Activated CD4-positive, alpha-beta T cell treated with anti-CD3 and anti-CD28 coated beads, Interleukin-10, Interleukin-2, amounts not matched to agents 100 ng/mL and 50 ng/mL, durations not matched to agents 16 hours and 8 hours (primary cell): ENCODE measurements around the gene TM7SF2.
"Not testable (repeated sequence)": the region's sequence is repeated elsewhere in the genome, so short reads cannot be mapped to it uniquely, and the experiment has no call there.

ENCODE experiments used
- DNase-seq: peaks from one replicate; pipeline ENCODE4 v3.0.0-alpha.2; 2020

Gene TM7SF2

GRCh38 chr11:65116370-65117205 is 4.9 kb downstream of the TM7SF2 start:
- DNase-seq = peak; percentile 80

- peak; percentile 100 for DNase-seq
Measured at GRCh38 chr11:65117206-65118096, 5.8 kb downstream of the TM7SF2 start, which contains the start of gene ZNHIT2. Gene ZNHIT2, minus strand, starts transcription at chr11:65117701. Its CDS starts 48 bp downstream, at chr11:65117653.

GRCh38 chr11:65118097-65118837 is 6.6 kb downstream of the TM7SF2 start:
- no peak for DNase-seq

DNA sequence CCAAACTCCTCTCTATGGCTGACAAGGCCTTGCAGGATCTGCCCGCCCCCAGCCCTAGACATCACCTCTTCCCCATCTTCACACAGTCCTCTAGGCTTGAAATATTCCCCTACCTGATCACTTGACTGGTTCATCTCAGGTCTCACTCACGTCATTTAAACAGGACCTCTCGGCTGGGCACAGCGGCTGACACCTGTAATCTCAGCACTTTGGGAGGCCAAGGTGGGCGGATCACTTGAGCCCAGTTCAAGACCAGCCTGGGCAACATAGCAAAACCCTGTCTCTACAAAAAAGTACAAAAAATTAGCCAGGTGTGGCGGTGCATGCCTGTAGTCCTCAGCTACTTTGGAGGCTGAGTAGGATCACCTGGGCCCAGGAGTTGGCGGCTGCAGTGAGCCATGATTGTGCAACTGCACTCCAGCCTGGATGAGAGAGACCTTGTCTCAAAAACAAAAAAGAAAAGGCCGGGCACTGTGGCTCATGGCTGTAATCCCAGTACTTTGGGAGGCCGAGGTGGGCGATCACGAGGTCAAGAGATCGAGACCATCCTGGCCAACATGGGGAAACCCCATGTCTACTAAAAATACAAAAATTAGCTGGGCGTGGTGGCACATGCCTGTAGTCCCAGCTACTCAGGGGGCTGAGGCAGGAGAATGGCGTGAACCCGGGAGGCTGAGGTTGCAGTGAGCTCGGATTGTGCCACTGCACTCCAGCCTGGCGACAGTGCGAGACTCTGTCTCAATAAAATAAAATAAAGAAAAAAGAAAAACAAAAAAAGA is 7.4 kb downstream of the TM7SF2 start:
- DNase-seq = not testable (repeated sequence)

DNA sequence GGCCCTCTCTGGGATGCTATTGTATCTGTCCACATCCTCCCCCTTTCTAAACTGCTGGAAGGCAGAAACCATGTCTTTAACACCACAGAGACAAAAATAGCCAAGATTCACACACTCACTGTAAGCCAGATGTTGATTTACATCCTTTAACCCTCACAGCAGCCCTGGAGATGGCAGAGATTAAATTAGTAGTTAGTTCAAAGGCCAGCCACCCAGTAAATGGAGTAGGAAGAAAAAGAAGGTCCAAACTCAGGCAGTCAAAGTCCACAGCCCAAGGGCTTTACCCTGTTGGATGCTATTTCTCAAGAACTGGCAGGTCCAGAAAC is 8.0 kb downstream of the TM7SF2 start:
- DNase-seq = no peak

- no peak for DNase-seq
Measured at GRCh38 chr11:65120831-65121230, 9.2 kb downstream of the TM7SF2 start.

GRCh38 chr11:65121447-65121864 is 9.8 kb downstream of the TM7SF2 start:
- DNase-seq = peak; percentile 35

DNA sequence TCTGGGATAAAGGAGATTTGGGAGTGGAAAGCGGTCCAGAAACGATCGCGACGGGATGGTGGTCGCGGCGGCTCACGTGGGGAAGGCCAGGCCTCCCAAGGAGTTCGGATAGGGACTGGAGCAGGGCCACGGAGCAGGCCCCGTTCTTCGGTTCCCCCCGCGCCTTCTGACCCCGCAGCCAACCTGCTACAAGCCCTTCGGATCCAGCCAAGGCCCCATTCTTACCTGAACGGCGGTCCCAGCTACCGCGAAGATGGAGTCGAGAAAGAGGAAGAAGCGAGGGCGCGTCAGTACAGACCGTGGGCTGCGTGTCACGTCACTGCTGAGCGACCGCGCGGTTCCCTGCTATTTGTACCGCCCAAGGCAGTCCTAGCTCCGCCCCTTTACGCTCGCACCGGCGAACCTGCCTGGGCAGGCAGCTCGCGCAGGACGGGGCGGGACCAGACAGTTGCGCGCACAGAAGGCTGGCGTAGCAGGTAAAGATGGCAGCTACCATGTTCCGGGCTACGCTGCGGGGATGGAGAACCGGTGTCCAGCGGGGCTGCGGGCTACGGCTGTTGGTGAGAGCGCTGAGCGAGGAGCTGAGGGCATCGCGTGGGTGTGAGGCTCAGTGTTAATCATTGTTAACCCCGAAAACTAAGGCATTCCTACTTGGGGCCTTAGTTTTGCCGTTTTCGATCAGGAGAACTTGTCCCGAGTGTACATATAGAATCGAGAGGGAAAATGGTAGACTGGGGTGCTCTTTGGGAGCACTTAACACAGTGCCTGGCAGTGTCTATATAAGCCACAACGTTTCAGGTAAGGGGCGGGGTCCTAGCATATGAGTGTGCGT is 10.4 kb downstream of the TM7SF2 start, which contains the start of the genes FAU and MRPL49:
Gene FAU, minus strand, starts transcription at position 270 of the 832 bp plus-strand sequence. CDS start 321 bp downstream, outside the sequence.
Gene MRPL49, plus strand, starts transcription at position 457 of the 832 bp plus-strand sequence. Its CDS starts 26 bp downstream, at position 483.
- DNase-seq = peak; percentile 99

DNA sequence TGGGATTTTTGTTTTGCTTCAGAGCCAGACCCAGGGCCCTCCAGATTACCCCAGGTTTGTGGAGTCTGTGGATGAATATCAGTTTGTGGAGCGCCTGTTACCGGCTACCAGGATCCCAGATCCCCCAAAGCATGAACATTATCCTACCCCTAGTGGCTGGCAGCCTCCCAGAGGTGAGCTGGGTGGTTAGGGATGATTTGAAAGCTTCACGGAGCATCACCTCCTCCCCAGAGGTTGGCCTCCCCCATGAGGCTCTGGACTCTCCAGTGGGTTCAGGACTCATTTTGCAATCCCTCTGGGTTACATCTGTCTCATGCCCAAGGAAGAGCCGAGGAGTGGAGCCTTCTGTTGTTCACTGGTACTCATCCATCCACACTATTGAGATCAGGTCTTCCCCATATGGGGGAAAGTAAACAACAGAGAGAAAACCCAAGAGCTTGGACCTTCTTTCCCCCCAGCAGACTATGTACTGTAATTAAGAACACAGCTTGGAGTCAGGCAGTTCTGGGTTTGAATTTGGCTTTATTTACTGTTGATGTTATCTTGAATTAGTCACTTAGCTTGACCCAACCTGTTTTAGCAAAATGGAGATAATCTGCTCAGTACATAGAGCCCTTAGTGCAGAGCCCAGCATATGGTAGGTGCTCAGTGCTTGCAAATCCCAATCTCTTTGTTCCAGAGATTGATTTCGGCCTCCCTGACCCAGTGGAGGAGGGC is 13.0 kb downstream of the TM7SF2 start:
- DNase-seq = no peak

GRCh38 chr11:65125197-65126056 is 13.8 kb downstream of the TM7SF2 start:
- DNase-seq = no peak

- DNase-seq = no peak
Measured at GRCh38 chr11:65126624-65127274, 15.1 kb downstream of the TM7SF2 start.

DNA sequence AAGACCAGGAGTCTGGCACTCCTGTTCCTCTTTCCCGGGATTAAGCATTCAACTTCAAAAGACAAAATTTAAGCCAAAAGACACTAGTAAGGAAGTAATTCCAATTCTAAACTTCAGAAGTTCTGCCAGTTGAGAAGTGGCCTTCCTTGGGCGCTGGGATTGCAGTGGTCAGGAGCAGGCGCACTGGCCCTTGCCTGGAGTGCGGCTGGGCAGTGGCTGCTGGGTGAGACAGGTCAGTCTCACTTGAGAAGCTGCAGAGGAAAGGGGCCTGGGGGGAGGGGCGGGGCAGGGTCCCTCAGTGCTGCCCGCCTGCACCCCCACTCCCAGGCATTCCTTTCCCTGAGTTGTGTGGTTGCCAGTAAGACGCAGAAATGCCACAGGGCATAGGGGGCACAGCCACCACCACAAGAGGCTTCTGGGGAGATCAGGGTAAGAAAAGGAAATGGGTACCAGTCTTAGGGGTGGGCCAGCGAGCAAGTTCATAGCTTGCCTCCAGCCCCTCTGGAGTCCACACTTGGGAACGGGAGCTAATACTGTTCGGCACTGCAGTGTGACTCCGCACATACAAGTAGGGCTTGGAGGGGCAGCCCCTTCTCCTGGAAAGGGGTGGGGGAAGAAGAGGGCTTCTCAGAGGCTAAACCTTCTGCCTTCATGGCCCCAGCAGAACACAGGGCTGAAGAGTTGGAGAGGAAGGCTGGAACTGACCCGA is 16.0 kb downstream of the TM7SF2 start:
- DNase-seq = no peak

DNA sequence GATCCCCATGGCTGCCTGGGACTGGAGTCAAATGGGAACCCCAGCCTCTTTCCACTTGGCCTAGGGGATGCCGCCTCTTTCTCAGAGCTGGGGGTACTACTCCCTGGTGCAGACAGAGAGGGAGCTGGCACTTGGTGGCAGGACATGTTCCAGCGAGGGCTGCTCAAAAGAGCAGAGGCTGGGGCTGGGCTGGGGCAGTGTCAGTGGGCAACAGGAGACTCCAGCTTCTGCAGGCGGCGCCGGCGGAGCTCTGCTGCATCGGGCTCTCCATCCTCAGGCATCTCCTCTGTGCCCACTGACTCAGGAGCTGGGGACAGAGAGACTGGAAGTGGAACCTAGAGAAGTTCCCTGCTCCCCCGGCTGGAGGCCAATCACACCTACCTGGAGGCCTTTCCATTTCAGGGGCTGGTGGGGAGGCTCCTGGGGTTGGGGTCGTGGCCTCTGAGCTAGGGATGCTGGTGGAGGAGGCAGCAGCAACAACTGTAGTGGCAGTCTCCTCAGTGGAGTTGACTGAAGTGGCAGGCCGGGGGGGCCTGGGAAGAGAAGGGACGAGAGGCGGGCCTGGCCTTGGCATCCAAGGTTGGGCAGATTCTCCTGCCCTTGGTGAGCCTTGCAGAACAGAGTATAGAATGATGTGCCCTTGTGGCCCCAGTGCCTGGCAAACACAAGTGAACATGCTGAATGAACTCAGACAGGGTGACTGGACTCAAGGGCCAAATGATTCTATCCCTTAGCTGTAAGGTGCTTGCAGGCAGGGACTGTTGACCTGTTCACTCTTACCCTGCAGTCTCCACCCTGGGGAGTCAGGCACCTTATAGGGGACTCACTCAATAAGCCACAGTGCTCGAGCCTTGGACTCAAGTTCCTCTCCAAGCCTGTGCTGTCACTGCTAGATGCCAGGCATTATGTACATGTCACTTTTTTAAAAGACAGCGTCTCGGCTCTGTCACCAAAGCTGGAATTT is 16.8 kb downstream of the TM7SF2 start:
- no peak for DNase-seq

- no peak for DNase-seq
Measured at GRCh38 chr11:65129649-65130441, 18.2 kb downstream of the TM7SF2 start.

- DNase-seq = no peak
Measured at GRCh38 chr11:65130631-65131416, 19.2 kb downstream of the TM7SF2 start.
